ENCODE results near the gene TECTA.

Gene TECTA

GRCh38 chr11:121082219-121082618 lies 18.8 kb upstream of the TECTA start:
- no peak for DNase-seq
- Mint-ChIP-seq H3K27ac (no peak overlapping the region), H3K4me1 (peaks cover 14% of the 10 kb centered on the region), H3K9me3 (no peaks in the 10 kb centered on the region), H3K4me3 (no peak overlapping the region), H3K27me3 (no peaks in the 10 kb centered on the region)
- no peak for ATAC-seq

GRCh38 chr11:121082670-121083069 lies 18.4 kb upstream of the TECTA start:
- Mint-ChIP-seq H3K4me1 (peaks cover 14% of the 10 kb centered on the region), H3K4me3 (no peak overlapping the region), H3K27ac (peak overlapping the region in 1 of 2 donors; percentile 8), H3K9me3 (no peaks in the 10 kb centered on the region), H3K27me3 (no peaks in the 10 kb centered on the region)
- DNase-seq (no peak), ATAC-seq (no peak)

- Mint-ChIP-seq H3K9me3 (no peaks in the 10 kb centered on the region), H3K4me1 (no peaks in the 10 kb centered on the region), H3K27ac (no peak overlapping the region), H3K27me3 (no peaks in the 10 kb centered on the region), H3K4me3 (no peak overlapping the region)
- DNase-seq, result no peak
- no peak for ATAC-seq
Measured at GRCh38 chr11:121086866-121087265, 14.2 kb upstream of the TECTA start.

- Mint-ChIP-seq H3K4me1 (no peaks in the 10 kb centered on the region), H3K27ac (peak overlapping the region in 1 of 2 donors; percentile 54), H3K4me3 (no peak overlapping the region), H3K9me3 (no peaks in the 10 kb centered on the region), H3K27me3 (no peaks in the 10 kb centered on the region)
- DNase-seq (no peak), ATAC-seq (no peak)
Measured at GRCh38 chr11:121089566-121089965, 11.5 kb upstream of the TECTA start.

GRCh38 chr11:121090145-121090721 lies 10.8 kb upstream of the TECTA start:
- DNase-seq (no peak), ATAC-seq (no peak)
- no peaks in the 10 kb centered on the region for H3K4me1 Mint-ChIP-seq
- no peak overlapping the region for H3K27ac Mint-ChIP-seq
- H3K27me3 Mint-ChIP-seq, result no peaks in the 10 kb centered on the region
- H3K9me3 Mint-ChIP-seq, result peaks cover 0 to 6% of the 10 kb centered on the region in 2 donors
- H3K4me3 Mint-ChIP-seq, result no peak overlapping the region

- no peak overlapping the region for H3K27ac Mint-ChIP-seq
- DNase-seq (no peak), ATAC-seq (no peak)
- H3K4me3 Mint-ChIP-seq, result no peak overlapping the region
- no peaks in the 10 kb centered on the region for H3K4me1 Mint-ChIP-seq
- no peaks in the 10 kb centered on the region for H3K27me3 Mint-ChIP-seq
- peaks cover 0 to 7% of the 10 kb centered on the region in 2 donors for H3K9me3 Mint-ChIP-seq
Measured at GRCh38 chr11:121091492-121092152, 9.4 kb upstream of the TECTA start.

GRCh38 chr11:121095561-121095960 lies 5.5 kb upstream of the TECTA start:
- peaks cover 0 to 7% of the 10 kb centered on the region in 2 donors for H3K9me3 Mint-ChIP-seq
- no peak for DNase-seq
- ATAC-seq, result no peak
- H3K4me3 Mint-ChIP-seq, result no peak overlapping the region
- no peaks in the 10 kb centered on the region for H3K4me1 Mint-ChIP-seq
- no peak overlapping the region for H3K27ac Mint-ChIP-seq
- H3K27me3 Mint-ChIP-seq, result no peaks in the 10 kb centered on the region

- DNase-seq (no peak), ATAC-seq (no peak)
- H3K4me3 Mint-ChIP-seq, result no peak overlapping the region
- no peaks in the 10 kb centered on the region for H3K4me1 Mint-ChIP-seq
- peaks cover 0 to 7% of the 10 kb centered on the region in 2 donors for H3K9me3 Mint-ChIP-seq
- no peak overlapping the region for H3K27ac Mint-ChIP-seq
- H3K27me3 Mint-ChIP-seq, result no peaks in the 10 kb centered on the region
Measured at GRCh38 chr11:121099364-121099763, 1.7 kb upstream of the TECTA start.

- DNase-seq (no peak), ATAC-seq (no peak)
- Mint-ChIP-seq H3K27me3 (no peaks in the 10 kb centered on the region), H3K4me3 (no peak overlapping the region), H3K27ac (no peak overlapping the region), H3K9me3 (peaks cover 0 to 4% of the 10 kb centered on the region in 2 donors), H3K4me1 (no peaks in the 10 kb centered on the region)
Measured at GRCh38 chr11:121099885-121100284, 1.2 kb upstream of the TECTA start.

GRCh38 chr11:121104312-121104762 lies 3.3 kb downstream of the TECTA start:
- DNase-seq (no peak), ATAC-seq (no peak)
- Mint-ChIP-seq H3K4me1 (no peaks in the 10 kb centered on the region), H3K9me3 (no peaks in the 10 kb centered on the region), H3K27ac (no peak overlapping the region), H3K4me3 (no peak overlapping the region), H3K27me3 (no peaks in the 10 kb centered on the region)

GRCh38 chr11:121105063-121105480 lies 4.0 kb downstream of the TECTA start:
- H3K27me3 Mint-ChIP-seq, result no peaks in the 10 kb centered on the region
- ATAC-seq, result no peak
- no peaks in the 10 kb centered on the region for H3K4me1 Mint-ChIP-seq
- H3K27ac Mint-ChIP-seq, result no peak overlapping the region
- DNase-seq, result no peak
- no peaks in the 10 kb centered on the region for H3K9me3 Mint-ChIP-seq
- H3K4me3 Mint-ChIP-seq, result no peak overlapping the region

GRCh38 chr11:121105481-121106195 lies 4.6 kb downstream of the TECTA start:
- Mint-ChIP-seq H3K27ac (no peak overlapping the region), H3K4me3 (no peak overlapping the region)
- ATAC-seq, result no peak

GRCh38 chr11:121106812-121107211 lies 5.8 kb downstream of the TECTA start:
- Mint-ChIP-seq H3K4me3 (no peak overlapping the region), H3K27me3 (peaks cover 10% of the 10 kb centered on the region), H3K9me3 (no peaks in the 10 kb centered on the region), H3K4me1 (no peaks in the 10 kb centered on the region), H3K27ac (no peak overlapping the region)
- no peak for DNase-seq
- ATAC-seq, result peak; percentile 48

More at GRCh38 chr11:121105481-121106195, 4.6 kb downstream of the TECTA start:
- no peaks in the 10 kb centered on the region for H3K27me3 Mint-ChIP-seq
- H3K4me1 Mint-ChIP-seq, result no peaks in the 10 kb centered on the region
- DNase-seq, result no peak
- H3K9me3 Mint-ChIP-seq, result no peaks in the 10 kb centered on the region

GRCh38 chr11:121108413-121108812 lies 7.4 kb downstream of the TECTA start:
- peaks cover 24% of the 10 kb centered on the region for H3K27me3 Mint-ChIP-seq
- H3K4me3 Mint-ChIP-seq, result no peak overlapping the region
- ATAC-seq (no peak), DNase-seq (no peak)
- H3K27ac Mint-ChIP-seq, result no peak overlapping the region
- H3K9me3 Mint-ChIP-seq, result no peaks in the 10 kb centered on the region
- H3K4me1 Mint-ChIP-seq, result peaks cover 6% of the 10 kb centered on the region

- H3K27ac Mint-ChIP-seq, result no peak overlapping the region
- H3K27me3 Mint-ChIP-seq, result peaks cover 32% of the 10 kb centered on the region
- no peak overlapping the region for H3K4me3 Mint-ChIP-seq
- ATAC-seq (no peak), DNase-seq (no peak)
- H3K9me3 Mint-ChIP-seq, result no peaks in the 10 kb centered on the region
- H3K4me1 Mint-ChIP-seq, result peaks cover 6% of the 10 kb centered on the region
Measured at GRCh38 chr11:121109471-121109870, 8.4 kb downstream of the TECTA start.

- H3K27me3 Mint-ChIP-seq, result peaks cover 32% of the 10 kb centered on the region
- peaks cover 6% of the 10 kb centered on the region for H3K4me1 Mint-ChIP-seq
- no peak overlapping the region for H3K27ac Mint-ChIP-seq
- no peak for ATAC-seq
- H3K9me3 Mint-ChIP-seq, result no peaks in the 10 kb centered on the region
- no peak overlapping the region for H3K4me3 Mint-ChIP-seq
- DNase-seq, result no peak
Measured at GRCh38 chr11:121109916-121110586, 9.0 kb downstream of the TECTA start.

All from stimulated activated naive CD8-positive, alpha-beta T cell treated with anti-CD3 and anti-CD28 coated beads, Interleukin-15, amount 100 ng/mL, for 72 hours (primary cell).